Measurements from ENCODE around the gene TP53.

Gene TP53

DNA sequence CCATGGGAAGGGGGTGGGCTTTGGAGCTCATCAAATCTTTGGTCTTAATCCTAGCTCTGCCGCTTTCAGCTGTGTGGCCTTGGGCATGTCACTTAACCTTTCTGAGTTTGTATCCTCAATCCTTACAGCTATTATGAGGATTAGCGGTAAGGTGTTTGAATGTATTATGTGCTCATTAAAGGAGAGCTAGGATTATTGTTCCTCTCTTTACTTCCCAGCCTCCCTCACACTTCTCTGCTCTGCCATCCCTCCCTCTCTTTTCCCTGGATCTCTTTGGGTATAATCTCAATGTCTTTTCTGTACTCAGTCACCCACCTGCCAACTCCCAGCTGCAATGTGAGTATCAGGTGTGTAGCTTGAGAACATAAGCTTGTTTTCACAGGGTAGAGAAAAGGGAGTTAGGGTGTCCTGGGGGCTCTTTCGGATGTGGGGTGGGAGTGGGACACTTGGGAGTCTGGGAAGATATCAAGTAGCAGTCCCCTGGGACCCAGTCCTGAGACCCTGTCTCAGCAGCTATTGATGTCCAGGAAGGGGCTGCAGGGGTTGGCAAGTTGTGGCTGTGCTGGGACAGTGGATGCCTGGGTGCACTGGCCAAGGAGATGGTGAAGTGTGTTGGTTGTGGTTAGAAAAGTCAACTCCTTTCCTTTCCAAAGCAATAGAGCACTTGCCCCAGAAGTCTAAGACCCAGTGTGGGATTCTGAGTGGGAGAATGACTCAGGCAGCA is 19.5 kb upstream of the TP53 start:
- no peak for FAIRE-seq

DNA sequence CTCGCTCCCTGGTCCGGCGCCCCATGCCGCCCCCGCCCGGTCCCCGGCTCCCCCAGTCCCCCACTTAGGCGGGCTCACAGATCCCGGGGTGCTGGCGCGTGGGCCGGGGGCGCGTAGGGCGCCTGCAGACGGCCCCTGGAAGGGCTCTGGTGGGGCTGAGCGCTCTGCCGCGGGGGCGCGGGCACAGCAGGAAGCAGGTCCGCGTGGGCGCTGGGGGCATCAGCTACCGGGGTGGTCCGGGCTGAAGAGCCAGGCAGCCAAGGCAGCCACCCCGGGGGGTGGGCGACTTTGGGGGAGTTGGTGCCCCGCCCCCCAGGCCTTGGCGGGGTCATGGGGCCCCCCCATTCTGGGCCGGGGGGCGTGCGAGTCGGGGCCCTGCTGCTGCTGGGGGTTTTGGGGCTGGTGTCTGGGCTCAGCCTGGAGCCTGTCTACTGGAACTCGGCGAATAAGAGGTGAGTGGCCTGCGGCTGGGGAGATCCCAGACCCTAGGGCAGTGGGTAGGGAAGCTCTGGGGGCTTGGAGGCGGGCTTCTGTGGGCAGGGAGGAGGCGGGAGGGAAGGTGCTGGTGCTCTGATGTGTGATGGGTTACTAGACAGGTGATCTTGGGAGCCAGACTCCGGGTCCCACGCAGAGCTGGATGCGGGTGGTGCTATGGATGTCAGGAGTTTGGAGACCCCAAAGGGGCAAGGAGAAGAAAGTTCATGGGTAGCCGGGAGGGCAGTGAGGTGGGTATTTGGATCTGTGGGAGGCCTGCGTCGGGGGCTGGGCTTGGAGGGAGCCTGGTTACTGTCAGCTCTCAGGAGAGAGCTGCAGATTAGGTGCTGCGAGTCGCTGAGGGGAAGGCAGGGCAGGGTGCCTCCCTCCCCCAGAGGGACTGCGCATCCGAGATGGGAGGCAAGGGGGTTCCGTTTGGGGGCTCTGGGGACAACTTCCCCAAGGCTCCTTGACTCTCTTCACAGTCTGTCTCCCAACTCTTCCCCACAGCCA is 18.3 kb upstream of the TP53 start:
- no peak for FAIRE-seq

DNA sequence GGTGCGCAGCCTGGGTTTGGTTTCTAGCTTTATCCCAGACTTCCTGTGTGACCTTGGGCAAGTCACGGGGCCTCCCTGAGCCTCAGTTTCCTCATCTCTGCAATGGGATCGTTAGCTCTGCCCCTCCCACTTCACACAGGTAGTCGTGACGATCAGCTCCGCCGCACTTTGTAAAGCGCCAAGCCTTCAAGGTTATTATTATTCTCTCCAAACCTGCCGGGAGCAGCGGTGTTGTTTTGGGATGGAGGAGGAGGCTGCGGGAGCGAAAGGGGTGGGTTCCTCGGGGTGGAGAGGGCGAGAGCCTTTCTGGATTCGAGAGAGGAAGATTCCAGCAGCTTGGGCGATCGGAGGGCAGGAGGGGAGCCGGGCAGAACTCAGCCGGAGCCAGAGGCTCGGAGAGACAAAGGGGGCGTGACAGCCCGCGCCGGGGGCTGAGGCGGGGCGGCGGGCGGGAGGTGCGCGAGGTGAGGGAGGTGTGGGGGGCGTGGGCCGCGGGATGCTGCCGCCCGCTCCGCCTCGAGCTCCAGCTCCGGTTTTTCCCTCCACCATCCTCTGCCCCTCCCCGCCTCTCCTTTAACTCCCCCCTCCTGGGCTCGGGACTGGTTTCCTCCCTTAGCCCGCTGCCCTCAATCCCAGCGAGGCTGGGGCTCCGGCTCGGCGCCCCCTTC is 17.4 kb upstream of the TP53 start, which contains the start of gene EFNB3:
Gene EFNB3, plus strand, starts transcription at position 602 of the 668 bp plus-strand sequence. CDS start 397 bp downstream, outside the sequence.
- no peak for FAIRE-seq

DNA sequence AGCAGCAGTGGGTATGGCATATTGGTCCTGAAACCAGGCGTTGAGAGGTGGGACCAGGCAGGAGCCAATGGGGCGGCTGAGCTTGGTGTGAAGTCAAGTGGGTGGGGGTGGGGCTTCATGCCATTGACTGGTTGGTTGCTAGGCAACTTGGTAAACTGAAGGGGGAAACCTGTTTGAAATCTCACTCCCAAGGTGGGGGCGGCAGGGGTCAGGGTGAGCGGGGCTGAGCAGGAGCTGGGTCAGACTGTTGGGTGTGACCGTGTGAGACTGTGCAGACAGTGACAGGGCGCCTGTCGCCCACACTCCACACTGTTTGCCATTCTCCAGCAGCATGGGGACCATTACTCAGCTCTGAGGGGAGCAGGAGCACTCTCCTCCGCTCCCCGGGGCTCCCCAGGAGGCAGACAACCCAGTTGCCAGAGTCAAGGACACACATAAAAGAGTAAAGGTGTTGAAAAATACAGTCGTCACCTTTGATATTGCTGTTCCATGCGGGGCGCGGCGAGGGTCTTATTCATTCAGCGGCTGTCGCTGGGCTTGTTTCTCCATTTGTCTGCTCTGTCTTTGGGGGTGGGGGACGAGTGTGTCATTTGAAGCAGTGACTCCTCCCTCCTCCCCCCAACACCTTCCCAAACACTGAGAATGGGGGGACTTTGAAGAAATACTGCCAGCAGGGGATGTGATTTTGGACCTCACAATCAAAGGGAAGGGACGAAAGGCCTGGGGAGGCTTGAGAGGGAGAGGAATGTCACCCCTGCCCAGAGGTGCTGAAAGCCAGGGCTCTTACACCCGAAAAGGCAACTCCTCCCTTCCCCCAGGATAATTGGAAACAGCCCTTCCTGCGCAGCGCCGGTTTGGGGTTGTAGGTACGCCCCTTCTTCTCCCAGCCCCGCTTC is 16.5 kb upstream of the TP53 start:
- FAIRE-seq, result no peak

DNA sequence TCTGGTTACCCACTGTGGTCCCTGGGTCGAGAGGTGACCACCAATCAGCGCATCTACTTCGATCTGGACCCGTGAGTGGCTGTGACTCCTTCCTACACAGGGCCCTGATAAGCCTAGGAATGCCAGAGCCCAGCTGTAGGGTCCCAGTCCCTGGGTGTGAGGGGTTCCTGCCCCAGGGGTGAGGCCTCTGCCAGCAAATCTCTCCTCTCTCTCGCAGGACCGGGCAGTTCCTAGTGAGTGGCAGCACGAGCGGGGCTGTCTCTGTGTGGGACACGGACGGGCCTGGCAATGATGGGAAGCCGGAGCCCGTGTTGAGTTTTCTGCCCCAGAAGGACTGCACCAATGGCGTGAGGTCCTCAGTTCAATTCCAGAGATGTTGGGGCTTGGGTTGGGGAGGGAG is 15.5 kb upstream of the TP53 start:
- FAIRE-seq, result no peak

GRCh38 chr17:7701681-7702080 is 14.4 kb upstream of the TP53 start:
- FAIRE-seq, result no peak

DNA sequence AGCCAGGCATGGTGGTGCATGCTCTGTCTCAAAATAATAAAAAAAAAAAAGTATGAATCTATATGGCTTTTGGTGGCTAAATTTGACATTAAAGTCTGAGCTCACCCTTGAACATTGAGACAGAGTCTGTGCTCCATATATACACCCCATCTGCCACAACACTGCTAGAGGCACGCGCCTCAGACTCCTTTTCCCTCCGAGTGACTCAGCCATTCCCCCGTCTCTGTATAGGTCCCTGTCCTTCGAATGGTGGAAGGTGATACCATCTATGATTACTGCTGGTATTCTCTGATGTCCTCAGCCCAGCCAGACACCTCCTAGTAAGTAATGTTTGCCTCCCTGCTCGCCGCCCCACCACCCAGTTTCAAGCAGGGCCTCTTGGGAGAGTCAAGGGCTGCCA is 13.2 kb upstream of the TP53 start:
- no peak for FAIRE-seq

DNA sequence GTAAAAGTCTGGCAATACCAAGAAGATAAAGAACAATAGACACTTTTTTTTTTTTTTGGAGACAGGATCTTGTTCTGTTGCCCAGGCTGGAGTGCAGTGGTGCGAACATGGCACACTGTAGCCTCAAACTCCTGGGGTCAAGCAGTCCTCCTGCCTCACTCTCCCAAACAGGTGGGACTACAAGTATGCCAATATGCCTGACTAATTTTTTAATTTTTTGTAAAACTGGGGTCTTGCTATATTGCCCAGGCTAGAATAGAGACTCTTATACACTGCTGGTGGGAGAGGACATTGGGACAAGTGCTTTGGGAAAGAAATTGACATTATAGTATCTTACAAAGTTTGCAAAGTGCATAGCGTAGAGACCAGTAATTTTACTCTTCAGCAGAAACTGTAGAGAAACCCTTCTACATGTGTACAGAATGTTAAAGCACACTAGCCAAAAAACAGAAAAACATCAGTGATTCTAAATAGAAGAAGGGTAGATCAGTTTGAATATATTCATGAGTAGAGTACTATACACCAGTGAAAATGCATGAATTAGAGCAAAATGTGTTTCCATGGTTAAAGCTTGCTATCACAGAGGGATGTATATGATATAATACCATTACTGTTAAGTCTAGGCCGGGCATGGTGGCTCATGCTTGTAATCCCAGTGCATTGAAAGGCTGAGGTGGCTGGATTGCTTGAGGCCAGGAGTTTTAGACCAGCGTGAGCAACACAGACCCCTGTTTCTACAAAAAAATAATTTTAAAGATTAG is 10.7 kb upstream of the TP53 start:
- FAIRE-seq, result no peak

DNA sequence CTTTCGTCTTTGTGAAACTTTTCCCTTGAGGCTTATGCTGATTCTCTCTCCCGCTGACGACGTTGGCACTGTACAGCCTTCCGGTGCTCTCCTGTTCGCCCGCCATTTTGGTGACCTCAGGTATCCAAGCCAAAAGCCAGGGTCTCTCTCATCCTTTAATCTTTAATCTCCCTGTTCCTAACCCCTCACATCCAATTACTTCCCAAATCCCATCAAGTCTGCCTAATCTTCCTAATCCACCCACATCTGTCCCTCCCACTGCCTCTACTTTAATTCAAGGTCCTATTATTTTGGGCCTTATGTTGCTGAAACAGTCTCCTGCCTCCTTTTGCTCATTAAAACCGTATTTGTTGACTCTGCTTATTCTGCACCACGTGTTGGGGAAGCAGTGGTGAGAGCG is 8.3 kb upstream of the TP53 start:
- FAIRE-seq, result no peak

DNA sequence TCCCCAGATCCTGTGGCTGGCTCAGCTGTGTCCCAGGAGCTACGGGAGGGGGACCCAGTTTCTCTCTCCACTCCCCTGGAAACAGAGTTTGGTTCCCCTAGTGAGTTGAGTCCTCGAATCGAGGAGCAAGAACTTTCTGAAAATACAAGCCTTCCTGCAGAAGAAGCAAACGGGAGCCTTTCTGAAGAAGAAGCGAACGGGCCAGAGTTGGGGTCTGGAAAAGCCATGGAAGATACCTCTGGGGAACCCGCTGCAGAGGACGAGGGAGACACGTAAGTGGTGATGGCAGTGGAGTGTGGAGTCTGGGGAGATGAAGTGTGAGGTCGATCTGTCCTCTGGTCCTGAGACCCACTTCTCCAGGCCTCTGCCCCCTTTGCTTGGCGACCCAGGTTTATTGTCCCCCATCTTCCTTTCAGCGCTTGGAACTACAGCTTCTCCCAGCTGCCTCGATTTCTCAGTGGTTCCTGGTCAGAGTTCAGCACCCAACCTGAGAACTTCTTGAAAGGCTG is 1.6 kb upstream of the TP53 start:
- FAIRE-seq, result no peak

DNA sequence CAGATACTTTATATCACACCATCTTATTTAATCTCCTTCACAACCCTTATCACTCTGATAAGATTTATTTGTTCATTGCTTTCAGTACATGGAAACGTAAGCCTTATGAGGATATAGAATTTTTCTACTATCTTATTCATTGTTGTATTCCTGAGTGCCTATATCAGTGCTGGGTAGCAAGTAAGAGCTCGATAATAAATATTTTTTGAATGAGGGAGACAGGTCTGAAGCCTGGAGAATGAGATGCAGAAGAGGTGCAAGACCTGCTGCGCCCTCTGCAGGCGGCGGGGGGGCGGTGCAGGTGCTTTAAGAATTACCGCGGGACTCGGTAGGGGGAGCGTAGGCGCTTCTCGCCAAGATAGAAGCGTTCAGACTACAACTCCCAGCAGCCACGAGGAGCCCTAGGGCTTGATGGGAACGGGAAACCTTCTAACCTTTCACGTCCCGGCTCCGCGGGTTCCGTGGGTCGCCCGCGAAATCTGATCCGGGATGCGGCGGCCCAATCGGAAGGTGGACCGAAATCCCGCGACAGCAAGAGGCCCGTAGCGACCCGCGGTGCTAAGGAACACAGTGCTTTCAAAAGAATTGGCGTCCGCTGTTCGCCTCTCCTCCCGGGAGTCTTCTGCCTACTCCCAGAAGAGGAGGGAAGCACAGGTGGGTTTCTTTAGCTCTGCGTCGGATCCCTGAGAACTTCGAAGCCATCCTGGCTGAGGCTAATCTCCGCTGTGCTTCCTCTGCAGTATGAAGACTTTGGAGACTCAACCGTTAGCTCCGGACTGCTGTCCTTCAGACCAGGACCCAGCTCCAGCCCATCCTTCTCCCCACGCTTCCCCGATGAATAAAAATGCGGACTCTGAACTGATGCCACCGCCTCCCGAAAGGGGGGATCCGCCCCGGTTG is 868 bp upstream of the TP53 start, which contains the start of gene WRAP53:
Gene WRAP53, plus strand, starts transcription at position 570 of the 900 bp plus-strand sequence. Its CDS starts 172 bp downstream, at position 742.
- peak; percentile 38 for FAIRE-seq

DNA sequence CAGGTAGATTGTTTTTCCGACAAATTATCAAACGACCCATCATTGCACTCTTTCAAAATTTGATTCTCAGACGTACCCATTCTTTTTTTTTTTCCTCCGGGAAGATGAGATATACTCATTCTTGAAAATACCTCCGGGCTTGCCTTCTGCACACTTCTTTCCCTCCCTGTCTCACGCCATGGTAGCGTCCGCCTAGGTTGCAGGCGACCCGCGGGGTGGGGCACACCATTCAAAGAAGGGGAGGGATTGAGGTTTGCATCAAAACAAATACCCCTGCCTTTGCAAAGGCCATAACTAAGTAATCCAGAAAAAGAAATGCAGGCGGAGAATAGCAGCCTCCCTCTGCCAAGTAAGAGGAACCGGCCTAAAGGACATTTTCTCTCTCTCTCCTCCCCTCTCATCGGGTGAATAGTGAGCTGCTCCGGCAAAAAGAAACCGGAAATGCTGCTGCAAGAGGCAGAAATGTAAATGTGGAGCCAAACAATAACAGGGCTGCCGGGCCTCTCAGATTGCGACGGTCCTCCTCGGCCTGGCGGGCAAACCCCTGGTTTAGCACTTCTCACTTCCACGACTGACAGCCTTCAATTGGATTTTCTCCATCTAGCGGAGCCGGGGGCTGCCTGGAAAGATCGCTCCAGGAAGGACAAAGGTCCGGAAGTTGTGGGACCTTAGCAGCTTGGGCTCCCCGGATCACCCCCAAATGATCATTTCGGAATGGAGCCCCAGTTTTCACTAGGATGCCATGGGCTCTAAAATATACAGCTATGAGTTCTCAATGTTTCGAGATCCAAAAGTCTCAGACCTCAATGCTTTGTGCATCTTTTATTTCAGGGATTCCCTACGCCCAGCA is 843 bp downstream of the TP53 start:
- FAIRE-seq, result peak; percentile 94

GRCh38 chr17:7685533-7686221 is 1.6 kb downstream of the TP53 start:
- FAIRE-seq, result no peak

DNA sequence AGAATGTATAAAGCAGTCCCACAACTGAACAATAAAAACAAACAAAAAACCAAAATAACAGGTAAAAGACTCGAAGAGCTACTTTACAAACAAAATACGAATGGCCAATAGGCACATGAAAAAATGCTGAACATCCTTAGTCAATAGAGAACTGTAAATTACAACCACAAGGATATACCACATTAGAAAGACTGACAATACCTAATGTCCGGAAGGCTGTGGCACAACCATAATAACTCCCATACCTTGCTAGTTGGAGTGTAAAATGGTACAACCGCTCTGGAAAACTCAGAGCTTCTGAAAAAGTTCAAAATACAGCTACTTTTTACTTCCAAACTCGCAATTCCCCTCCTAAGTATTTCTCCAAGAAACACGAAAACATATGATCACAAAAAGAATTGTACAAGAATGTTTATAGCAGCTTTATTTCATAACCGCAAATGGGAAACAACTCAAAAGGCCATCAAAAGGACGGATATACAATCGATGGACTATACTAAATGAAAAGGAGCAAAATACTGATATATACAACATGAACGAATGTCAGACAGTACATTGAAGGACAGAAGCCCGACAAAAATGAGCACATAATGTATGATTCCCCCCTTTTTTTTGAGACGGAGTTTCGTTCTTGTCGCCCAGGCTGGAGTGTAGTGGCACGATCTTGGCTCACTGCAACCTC is 2.3 kb downstream of the TP53 start:
- no peak for FAIRE-seq

DNA sequence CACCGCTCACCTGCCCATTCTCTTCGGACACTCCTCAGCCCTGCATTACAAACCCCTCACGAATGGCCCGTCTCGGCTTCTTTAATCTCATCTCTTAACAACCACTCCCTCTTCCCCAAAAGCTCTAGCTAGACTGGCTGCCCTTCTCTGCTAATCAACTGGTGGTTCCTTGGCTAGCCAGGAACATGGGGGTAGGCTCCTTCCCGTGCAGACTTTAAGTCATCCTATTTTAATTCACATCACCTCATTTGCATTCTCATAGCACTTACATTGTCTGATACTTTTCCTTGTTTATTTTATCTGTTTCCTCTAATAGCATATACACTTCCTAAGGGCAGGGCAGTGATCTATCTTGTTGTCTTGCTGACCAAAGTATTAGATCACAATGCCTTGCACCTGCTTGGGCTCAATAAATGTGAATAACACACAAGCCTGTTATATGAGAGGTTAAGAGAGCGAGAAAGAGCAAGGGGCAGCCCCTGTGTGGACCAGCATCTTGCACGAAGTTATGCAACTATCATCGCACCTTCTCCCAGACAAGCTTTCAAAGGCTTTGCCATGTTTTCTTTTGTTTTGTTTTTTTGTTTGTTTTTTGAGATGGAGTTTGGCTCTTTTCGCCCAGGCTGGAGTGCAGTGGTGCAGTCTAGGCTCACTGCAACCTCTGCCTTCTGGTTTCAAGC is 9.8 kb downstream of the TP53 start:
- FAIRE-seq, result no peak

GRCh38 chr17:7676533-7676932 is 10.8 kb downstream of the TP53 start:
- FAIRE-seq, result no peak

- no peak for FAIRE-seq
Observed at GRCh38 chr17:7674934-7675333, 12.4 kb downstream of the TP53 start.

All from islet of Langerhans (tissue), 1 donor.